ENCODE data around the gene AKAP17A. TPM values are rescaled to one million over a fixed set of nuclear protein-coding genes. Genes with fewer than 3 reads are reported as not detected.

AKAP17A gene, protein sequence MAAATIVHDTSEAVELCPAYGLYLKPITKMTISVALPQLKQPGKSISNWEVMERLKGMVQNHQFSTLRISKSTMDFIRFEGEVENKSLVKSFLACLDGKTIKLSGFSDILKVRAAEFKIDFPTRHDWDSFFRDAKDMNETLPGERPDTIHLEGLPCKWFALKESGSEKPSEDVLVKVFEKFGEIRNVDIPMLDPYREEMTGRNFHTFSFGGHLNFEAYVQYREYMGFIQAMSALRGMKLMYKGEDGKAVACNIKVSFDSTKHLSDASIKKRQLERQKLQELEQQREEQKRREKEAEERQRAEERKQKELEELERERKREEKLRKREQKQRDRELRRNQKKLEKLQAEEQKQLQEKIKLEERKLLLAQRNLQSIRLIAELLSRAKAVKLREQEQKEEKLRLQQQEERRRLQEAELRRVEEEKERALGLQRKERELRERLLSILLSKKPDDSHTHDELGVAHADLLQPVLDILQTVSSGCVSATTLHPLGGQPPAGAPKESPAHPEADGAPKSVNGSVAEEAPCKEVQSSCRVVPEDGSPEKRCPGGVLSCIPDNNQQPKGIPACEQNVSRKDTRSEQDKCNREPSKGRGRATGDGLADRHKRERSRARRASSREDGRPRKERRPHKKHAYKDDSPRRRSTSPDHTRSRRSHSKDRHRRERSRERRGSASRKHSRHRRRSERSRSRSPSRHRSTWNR
- 32.7 and 37.0 TPM in 2 replicates for total RNA-seq

DNA sequence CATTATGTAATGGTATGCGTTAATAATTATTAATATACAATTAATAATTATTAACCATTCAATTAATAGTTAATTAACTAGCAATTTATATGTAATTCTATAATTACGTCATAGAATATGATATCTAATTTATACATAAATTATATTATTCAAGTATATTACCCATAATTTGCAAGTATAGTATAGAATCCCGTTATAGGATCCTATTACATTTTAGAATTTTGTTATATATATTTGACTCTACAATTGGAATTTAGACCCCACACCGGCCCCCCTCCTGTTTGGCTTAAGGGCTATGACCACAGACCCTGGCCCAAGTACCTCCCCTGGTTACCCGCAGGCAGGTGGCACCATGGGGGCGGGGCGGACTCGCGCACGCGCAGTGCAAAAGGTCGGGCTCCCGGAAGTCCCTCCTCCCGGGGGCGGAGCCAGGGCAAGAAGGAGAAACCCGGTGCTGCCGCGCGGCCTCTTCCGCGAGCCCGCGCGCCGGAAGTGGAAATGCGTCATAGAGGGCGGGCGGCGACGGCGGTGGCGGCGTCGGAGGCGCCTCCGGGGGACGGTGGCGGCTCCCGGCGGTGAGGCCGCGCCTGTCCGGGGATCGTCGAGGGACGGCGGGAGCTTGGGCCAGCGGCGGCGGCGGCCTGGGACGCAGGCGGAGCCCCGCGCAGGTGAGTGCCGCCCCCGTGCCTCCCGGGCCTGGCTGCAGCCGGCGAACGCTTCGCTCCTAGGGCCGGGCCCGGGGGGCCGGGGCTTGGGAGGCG, at the start of gene AKAP17A:
Gene AKAP17A (plus strand): TSS at position 503 of the 761 bp plus-strand sequence. CDS start 1,859 bp downstream, outside the sequence.
- TF ChIP-seq, protein P1, sequence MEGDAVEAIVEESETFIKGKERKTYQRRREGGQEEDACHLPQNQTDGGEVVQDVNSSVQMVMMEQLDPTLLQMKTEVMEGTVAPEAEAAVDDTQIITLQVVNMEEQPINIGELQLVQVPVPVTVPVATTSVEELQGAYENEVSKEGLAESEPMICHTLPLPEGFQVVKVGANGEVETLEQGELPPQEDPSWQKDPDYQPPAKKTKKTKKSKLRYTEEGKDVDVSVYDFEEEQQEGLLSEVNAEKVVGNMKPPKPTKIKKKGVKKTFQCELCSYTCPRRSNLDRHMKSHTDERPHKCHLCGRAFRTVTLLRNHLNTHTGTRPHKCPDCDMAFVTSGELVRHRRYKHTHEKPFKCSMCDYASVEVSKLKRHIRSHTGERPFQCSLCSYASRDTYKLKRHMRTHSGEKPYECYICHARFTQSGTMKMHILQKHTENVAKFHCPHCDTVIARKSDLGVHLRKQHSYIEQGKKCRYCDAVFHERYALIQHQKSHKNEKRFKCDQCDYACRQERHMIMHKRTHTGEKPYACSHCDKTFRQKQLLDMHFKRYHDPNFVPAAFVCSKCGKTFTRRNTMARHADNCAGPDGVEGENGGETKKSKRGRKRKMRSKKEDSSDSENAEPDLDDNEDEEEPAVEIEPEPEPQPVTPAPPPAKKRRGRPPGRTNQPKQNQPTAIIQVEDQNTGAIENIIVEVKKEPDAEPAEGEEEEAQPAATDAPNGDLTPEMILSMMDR (conservative IDR thresholded peaks at IDR 0.05; ENCODE audit: low read depth, low read length): no peak
- H3K4me3 ChIP-seq (ENCODE audit: low read depth, low read length): peak within 1 kb of the TSS; percentile 86
- peak; percentile 30 for DNase-seq (ENCODE audit: low read depth)

DNA sequence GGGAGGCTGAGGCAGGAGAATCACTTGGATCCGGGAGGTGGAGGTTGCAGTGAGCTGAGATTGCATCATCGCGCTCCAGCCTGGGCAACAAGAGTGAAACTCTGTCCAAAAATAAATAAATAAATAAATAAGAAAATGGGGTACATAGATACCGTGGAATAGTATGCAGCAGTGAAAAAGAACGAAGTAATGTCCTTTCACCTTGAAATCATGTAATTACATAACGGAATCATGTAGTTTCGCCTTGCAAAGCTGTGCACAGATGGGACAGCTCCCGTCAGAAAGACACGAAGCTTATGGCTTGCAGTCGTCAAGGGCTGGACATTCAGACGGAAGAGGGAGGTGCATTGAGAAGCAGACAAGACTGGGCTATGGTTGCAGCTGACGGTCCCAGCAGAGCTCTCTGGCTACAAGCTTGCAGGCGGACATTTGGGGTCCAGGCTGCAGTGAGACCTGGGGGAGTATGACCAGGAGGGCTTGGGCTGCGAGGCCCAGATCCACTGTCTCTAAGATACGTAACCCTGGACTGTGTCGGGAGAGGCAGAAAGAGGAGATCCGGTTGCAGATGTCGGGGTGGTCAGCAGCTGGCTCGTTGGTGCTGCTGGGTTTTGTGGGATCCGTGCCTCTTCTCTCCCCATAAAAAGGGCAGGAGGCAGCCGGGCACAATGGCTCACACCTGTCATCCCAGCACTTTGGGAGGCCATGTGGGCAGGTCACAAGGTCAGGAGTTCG, 48.2 kb upstream of the AKAP17A start:
- H3K4me3 ChIP-seq (ENCODE audit: low read depth, low read length): no peak overlapping the region
- TF ChIP-seq, protein P1 (conservative IDR thresholded peaks at IDR 0.05; ENCODE audit: low read depth, low read length): no peak
- no peak for DNase-seq (ENCODE audit: low read depth)

DNA sequence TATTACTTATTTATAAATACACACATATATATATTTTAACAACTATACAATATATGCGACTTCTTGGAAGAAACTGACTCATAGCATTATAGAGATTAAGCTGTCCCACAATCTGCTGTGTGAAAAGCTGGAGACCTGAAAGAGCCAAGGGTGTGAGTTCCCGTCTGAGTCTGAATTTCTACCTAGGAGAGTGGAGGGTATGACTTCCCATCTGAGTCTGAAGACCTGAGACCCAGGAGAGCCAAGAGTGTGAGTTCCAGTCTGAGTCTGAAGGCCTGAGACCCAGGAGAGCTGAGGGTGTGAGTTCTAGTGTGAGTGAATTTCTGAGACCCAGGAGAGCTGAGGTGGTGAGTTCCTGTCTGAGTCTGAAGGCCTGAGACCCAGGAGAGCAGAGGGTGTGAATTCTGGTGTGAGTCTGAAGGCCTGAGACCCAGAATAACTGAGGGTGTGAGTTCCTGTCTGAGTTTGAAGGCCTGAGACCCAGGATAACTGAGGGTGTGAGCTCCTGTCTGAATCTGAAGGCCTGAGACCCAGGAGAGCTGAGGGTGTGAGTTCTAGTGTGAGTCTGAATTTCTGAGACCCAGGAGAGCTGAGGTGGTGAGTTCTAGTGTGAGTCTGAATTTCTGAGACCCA, 45.5 kb upstream of the AKAP17A start:
- DNase-seq (ENCODE audit: low read depth): no peak

GRCh38 chrX:1546691-1547251, 44.6 kb upstream of the AKAP17A start:
- TF ChIP-seq, protein P1 (conservative IDR thresholded peaks at IDR 0.05; ENCODE audit: low read depth, low read length): no peak
- H3K4me3 ChIP-seq (ENCODE audit: low read depth, low read length): no peak overlapping the region
- DNase-seq (ENCODE audit: low read depth): no peak

More for the DNA sequence above, 45.5 kb upstream of the AKAP17A start:
- TF ChIP-seq, protein P1 (conservative IDR thresholded peaks at IDR 0.05; ENCODE audit: low read depth, low read length): no peak
- H3K4me3 ChIP-seq (ENCODE audit: low read depth, low read length): no peak overlapping the region

DNA sequence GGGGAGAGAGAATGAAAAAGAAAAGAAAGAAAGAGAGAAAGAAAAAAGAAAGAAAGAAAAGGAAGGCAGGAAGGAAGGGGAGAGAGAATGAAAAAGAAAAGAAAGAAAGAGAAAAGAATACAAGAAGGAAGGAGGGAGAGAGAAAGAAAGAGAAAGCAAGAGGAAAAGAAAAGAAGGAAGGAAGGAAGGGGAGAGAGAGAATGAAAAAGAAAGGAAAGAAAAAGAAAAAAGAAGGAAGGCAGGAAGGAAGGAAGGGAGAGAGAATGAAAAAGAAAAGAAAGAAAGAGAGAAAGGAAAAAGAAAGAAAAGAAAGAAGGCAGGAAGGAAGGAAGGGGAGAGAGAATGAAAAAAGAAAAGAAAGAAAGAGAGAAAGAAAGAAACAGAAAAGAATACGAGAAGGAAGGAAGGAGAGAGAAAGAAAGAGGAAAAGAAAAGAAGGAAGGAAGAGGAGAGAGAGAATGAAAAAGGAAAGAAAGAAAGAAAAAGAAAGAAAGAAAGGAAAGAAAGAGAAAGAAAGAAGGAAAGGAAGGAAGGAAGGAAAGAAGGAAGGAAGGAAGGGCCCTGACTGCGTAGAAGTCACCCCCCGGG, 39.4 kb upstream of the AKAP17A start:
- DNase-seq (ENCODE audit: low read depth): no peak
- TF ChIP-seq, protein P1 (conservative IDR thresholded peaks at IDR 0.05; ENCODE audit: low read depth, low read length): no peak
- no peak overlapping the region for H3K4me3 ChIP-seq (ENCODE audit: low read depth, low read length)

Measured in epithelial cell of proximal tubule (primary cell).